Motor neuron (in vitro differentiated cells): ENCODE data around the gene PLEKHG4. TPM values are rescaled to one million over a fixed set of nuclear protein-coding genes. Genes with fewer than 3 reads are reported as not detected.

Experiments used
- ATAC-seq, 8 experiments: fragments of 200-7000 bp; cut with Tn5 transposase; replicated peaks in 6 of 8; 2 replicates each; pipeline ENCODE4 v1.8.0; 2021; ENCODE audit warnings: mild to moderate bottlenecking in 8 of 8, moderate library complexity in 8 of 8
- H3K27ac ChIP-seq, 2 donors: fragments of 250-450 bp; sonication (Bioruptor Pico); 2 replicates each; pipeline ENCODE4 v1.9.0; 2021; ENCODE audit warnings: antibody characterized with exemption in 2 of 2, mild to moderate bottlenecking in 2 of 2, moderate library complexity in 1 of 2
- H3K4me1 ChIP-seq, 2 donors: fragments of 250-450 bp; sonication (Bioruptor Pico); replicated peaks in 1 of 2; 2 replicates each; pipeline ENCODE4 v1.6.1; 2021; ENCODE audit warnings: antibody characterized with exemption in 2 of 2, mild to moderate bottlenecking in 2 of 2, moderate library complexity in 1 of 2
- H3K4me3 ChIP-seq, 5 donors: fragments of 250-450 bp; sonication (Bioruptor Pico); 2 replicates each; pipeline ENCODE4 v1.9.0; 2021; ENCODE audit warnings: antibody characterized with exemption in 5 of 5, mild to moderate bottlenecking in 5 of 5, moderate library complexity in 4 of 5
- WGBS, 10 experiments: fragments of 450-650 bp; shearing (Covaris generic); methylation state at CpG; one replicate each; pipeline ENCODE4 v1.0.0; 2022; 5-methylcytosine and 5-hydroxymethylcytosine counted together
- in situ Hi-C, 9 experiments: fragments of 400-800 bp; cut with MboI; loops; one replicate each; pipeline ENCODE4 v1.15.0; 2021; ENCODE audit warnings: low sequenced_read_pairs in 9 of 9, low pct_unique_long_range_greater_than_20kb in 2 of 9; ENCODE audit not compliant: unreplicated experiment in 9 of 9
- total RNA-seq, 8 experiments: library from RNA; unstranded; fragments of 300-600 nt; gene quantifications; 2 replicates each; pipeline versions ENCODE4 v1.2.3 to v1.2.4, GENCODE V29; 2022

Gene PLEKHG4
- total RNA-seq, 8 experiments from 2014 or later = 1.4 to 39.0 (median 5.6) TPM

DNA sequence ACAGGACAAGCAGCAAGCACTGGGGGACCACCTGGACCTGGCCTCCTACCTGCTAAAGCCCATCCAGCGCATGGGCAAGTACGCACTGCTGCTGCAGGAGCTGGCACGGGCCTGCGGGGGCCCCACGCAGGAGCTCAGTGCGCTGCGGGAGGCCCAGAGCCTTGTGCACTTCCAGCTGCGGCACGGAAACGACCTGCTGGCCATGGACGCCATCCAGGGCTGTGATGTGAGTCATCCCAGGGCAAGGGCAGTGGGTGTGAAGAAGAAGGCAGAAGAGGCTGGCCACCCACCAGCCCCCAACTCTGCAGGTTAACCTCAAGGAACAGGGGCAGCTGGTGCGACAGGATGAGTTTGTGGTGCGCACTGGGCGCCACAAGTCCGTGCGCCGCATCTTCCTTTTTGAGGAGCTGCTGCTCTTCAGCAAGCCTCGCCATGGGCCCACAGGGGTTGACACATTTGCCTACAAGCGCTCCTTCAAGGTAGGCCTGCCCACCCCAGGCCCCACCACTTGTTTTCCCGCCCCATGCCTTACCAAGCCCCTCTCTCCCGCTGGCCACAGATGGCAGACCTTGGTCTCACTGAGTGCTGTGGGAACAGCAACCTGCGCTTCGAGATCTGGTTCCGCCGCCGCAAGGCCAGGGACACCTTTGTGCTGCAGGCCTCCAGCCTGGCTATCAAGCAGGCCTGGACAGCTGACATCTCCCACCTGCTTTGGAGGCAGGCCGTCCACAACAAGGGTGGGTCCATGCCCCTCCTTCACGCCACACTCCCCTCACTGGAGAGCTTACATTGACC lies 7.3 kb downstream of the PLEKHG4 start:
- WGBS, 10 experiments = 92 to 100% (median 100%) methylated on average over 1 to 7 of the region's 28 CpGs; no CpG with 5 or more reads in 6 of the 10 experiments
- Histone ChIP-seq H3K4me3 (no peak overlapping the region), H3K27ac (no peak overlapping the region), H3K4me1 (no peaks in the 10 kb centered on the region)
- in situ Hi-C loops = no loop called here
- ATAC-seq = peak in 1 of 8 experiments; percentile 13

DNA sequence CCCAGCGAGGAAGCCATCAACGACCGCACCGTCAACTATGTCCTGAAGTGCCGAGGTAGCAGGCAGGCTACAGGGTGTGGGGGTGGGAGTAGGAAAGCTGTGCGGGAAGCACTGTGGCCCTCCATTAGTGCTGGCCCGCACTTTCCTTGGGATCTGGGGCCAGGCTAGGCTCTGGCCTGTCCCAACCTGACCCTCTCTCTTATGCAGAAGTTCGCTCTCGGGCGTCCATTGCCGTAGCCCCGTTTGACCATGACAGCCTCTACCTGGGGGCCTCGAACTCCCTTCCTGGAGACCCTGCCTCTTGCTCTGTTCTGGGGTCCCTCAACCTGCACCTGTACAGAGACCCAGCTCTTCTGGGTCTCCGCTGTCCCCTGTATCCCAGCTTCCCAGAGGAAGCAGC lies 8.6 kb downstream of the PLEKHG4 start:
- in situ Hi-C loops = no loop called here

DNA sequence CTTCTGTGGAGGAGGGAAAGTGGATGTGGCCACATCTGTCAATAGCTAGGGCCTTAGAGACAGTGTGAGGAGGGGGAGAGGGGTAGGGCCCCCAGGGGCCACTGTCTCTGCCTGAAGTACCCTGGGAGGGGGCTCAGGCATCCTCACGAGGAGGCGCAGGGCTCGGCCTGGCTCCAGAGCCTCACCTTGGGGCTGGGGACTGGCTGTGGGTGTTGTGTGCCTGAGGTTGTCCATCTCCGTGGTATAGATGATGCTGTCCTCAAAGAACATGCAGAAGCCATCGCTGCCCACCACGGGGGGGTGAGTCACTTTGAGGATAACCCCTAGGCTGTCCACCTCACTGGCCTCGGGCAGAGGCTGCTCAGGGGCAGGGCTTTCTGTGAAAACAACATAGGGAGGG lies 12.1 kb downstream of the PLEKHG4 start:
- ATAC-seq = no peak
- in situ Hi-C loops = no loop called here
- no peak overlapping the region for H3K27ac ChIP-seq
- H3K4me1 ChIP-seq = no peaks in the 10 kb centered on the region
- no peak overlapping the region for H3K4me3 ChIP-seq
- WGBS, 10 experiments = 54 to 90% (median 70%) methylated on average over 2 to 3 of the region's 7 CpGs; no CpG with 5 or more reads in 7 of the 10 experiments

More for the DNA sequence above, 8.6 kb downstream of the PLEKHG4 start:
- H3K4me1 ChIP-seq = no peaks in the 10 kb centered on the region
- 67 to 100% (median 93%) methylated on average over 1 to 12 of the region's 14 CpGs; no CpG with 5 or more reads in 7 of the 10 experiments for WGBS, 10 experiments
- no peak for ATAC-seq
- no peak overlapping the region for H3K4me3 ChIP-seq
- no peak overlapping the region for H3K27ac ChIP-seq

DNA sequence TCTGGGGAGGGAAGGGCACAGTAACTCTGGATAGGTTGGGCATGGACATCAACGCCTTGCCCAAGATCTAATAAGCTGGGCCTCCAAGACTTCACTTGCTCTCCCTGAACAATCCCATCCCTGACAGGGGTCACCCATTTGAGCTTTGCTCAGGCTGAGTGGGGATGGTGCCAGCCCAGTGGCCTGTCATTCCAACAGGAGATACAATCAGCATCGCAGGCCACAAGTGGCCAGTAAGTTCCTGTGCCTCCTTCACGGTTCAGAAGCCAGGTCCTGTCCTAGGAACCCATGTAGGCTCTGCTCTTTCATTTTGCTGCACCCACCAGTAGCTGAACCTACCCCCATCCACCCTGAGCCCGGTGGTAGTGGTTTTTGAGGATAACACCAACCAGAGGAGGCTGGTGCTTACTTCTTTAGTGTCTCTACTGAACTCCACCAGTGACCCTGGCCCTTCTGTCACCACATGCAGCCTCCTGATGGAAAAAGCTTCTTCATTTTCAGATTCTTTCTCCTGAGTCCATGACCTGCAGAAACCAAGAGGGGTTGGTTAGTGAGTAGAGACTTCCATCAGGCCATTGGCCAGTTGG lies 14.9 kb downstream of the PLEKHG4 start:
- no peak overlapping the region for H3K4me3 ChIP-seq
- no peak overlapping the region for H3K27ac ChIP-seq
- WGBS, 10 experiments = 20 to 92% (median 78%) methylated on average over 1 to 3 of the region's 4 CpGs; no CpG with 5 or more reads in 4 of the 10 experiments
- no peaks in the 10 kb centered on the region for H3K4me1 ChIP-seq
- ATAC-seq = no peak
- in situ Hi-C loops = no loop called here

DNA sequence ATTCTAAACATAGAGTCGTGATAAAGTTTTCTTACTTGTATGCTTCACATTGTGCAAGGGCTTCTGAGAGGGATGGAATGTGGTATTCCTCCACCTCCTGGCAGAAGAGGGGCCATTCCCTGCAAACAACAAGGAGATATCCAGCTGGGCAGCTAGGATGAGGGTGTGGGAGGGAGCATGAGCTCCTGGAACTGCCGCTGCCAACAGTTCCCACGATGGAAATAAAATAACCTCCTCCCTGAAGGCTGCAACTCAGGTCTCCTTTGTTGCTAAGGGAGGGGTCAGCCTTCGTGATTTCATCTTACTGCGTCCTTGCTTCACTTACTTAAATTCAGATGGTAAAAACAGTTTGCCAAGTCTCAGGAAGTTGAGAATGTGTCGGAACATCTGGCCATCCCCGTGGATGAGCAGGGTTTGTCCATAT lies 15.6 kb downstream of the PLEKHG4 start:
- in situ Hi-C loops = no loop called here
- 14 to 100% (median 67%) methylated on average over 1 to 6 of the region's 7 CpGs; no CpG with 5 or more reads in 4 of the 10 experiments for WGBS, 10 experiments
- peak in 3 of 8 experiments; percentile 60 to 87 (median 62) for ATAC-seq
- Histone ChIP-seq H3K4me3 (no peak overlapping the region), H3K27ac (no peak overlapping the region), H3K4me1 (peaks cover 0 to under 1% of the 10 kb centered on the region in 2 donors)

DNA sequence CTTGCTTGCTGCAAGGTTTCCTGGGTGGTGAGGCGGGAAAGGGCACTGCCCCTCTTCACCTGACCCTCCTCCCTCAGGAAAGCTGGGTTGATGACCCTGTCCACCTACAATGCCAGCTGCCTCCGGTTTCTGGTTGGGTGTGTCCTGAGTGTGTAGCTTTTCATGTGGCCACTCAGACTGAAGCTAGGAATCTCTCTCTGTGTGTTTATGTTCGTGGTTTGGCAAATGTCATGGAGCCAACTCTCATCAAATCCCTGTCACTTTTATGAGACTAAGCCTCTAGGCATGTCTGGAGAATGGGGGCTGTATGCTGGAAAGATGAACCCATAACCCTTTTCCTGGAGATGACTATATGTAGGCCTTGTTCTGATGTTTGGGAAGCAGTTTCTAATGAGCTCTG lies 17.1 kb downstream of the PLEKHG4 start:
- WGBS, 10 experiments = 6 to 72% (median 43%) methylated on average over 1 to 2 of the region's 3 CpGs; no CpG with 5 or more reads in 7 of the 10 experiments
- ATAC-seq = peak in 1 of 8 experiments; percentile 47
- in situ Hi-C loops = no loop called here
- H3K27ac ChIP-seq = no peak overlapping the region
- peaks cover 0 to 3% of the 10 kb centered on the region in 2 donors for H3K4me1 ChIP-seq
- H3K4me3 ChIP-seq = no peak overlapping the region

DNA sequence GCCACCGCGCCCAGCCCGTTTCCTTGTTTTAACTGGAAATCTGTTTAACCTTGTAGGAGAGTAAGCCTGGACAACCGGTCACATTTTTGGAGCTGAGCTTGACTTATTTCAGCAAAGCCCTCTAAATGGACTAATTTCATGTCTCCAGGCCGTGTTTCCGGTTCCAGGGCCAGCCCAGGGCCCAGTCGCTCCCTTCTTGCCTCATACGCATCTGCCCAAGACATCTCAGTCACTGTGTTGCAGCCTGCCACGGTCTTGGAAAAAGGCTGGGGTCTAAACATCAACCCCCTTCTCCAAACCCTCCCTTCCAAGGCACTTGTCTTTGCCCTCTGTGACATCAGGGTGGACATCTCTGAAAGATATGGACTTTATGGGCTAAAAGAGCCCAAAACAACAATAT lies 18.9 kb downstream of the PLEKHG4 start:
- no peak overlapping the region for H3K4me3 ChIP-seq
- in situ Hi-C loops = no loop called here
- no peak for ATAC-seq
- peaks cover 0 to 3% of the 10 kb centered on the region in 2 donors for H3K4me1 ChIP-seq
- H3K27ac ChIP-seq = no peak overlapping the region
- WGBS, 10 experiments = 50 to 97% (median 80%) methylated on average over 1 to 9 of the region's 9 CpGs; no CpG with 5 or more reads in 1 of the 10 experiments

DNA sequence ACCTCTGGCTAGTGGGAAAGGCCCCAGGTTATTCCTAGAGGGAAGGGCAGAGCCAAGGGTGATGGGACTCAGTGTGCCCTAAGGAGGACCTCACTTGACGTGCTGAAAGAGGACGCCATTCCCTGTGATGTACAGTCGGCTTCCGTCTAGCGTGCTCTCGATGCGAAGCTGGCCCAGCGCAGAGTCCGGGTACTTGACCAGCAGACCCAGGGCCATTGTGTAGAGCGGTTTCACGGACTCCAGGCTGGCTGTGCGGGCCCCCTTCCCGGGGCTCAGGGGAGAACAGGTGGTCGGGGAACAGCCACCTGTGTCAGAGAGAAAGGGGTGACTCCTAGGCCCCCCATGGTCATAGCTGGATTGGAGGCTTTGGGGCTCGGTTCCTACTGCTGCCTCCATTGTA lies 19.9 kb downstream of the PLEKHG4 start:
- ATAC-seq = no peak

DNA sequence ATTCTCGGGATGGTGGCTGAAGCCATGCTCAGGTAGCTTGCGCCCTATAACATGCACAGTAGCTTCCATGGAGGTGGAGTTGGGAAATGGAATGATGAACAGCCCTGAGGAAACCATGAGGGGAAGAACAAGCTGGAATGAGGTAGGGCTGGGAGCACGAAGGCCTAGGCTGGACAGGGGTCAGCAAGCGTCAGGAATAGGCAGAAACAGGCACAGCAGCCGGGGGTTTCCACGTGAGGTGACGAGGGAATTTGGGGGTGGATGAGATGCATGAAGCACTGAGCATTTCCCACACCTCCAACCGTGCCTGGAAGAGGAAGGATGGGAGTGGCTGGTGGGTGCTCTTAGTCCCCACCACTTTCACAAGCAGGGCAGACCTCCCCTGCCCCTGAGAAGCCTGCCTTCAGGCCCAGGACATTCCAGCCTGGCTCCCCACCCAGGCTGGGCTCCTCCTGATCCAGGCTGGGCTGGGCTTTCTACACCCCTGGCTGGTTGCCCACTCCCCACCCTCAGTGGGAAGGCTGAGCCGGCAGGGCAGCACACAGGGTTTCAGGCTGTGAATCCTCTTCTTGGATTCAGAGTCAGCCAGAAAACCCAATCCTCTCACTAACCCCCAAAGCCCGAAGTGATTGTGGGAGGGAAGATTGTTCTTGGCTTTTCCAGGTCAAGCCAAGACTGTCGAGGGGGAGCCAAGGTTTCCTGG lies 21.9 kb downstream of the PLEKHG4 start:
- peaks cover 0 to 3% of the 10 kb centered on the region in 2 donors for H3K4me1 ChIP-seq
- in situ Hi-C loops = no loop called here
- peak in 3 of 8 experiments; percentile 86 to 96 (median 87) for ATAC-seq
- WGBS, 10 experiments = 20 to 100% (median 83%) methylated on average over 1 to 11 of the region's 11 CpGs; no CpG with 5 or more reads in 3 of the 10 experiments
- no peak overlapping the region for H3K4me3 ChIP-seq
- no peak overlapping the region for H3K27ac ChIP-seq

More for the DNA sequence above, 19.9 kb downstream of the PLEKHG4 start:
- in situ Hi-C loops = no loop called here
- Histone ChIP-seq H3K27ac (no peak overlapping the region), H3K4me1 (peaks cover 0 to 3% of the 10 kb centered on the region in 2 donors), H3K4me3 (no peak overlapping the region)
- WGBS, 10 experiments = 33 to 100% (median 88%) methylated on average over 3 to 7 of the region's 15 CpGs; no CpG with 5 or more reads in 5 of the 10 experiments

DNA sequence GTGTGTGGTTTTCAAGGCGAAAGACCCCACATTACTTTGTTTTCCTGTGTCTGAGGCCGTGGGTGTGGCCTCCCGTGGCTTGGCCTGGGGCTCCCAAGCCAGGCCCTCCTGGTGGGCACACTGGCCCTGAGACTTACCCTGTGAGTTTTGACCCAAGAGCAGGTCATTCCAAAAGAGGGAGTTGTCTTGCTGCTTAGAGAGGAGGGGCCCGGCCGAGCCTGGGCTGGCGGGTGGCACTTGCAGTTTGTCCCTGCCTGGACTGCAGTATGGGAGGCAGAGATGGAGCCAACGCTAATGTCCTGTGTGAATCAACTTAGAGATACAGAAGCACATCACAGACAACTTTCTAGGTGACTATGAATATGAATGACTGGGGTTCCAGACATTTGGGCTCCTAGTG lies 22.7 kb downstream of the PLEKHG4 start:
- in situ Hi-C loops = no loop called here
- no peak overlapping the region for H3K4me3 ChIP-seq
- WGBS, 10 experiments = 80 to 100% (median 89%) methylated on average over 1 to 6 of the region's 7 CpGs; no CpG with 5 or more reads in 5 of the 10 experiments
- no peak overlapping the region for H3K27ac ChIP-seq
- H3K4me1 ChIP-seq = peaks cover 0 to 3% of the 10 kb centered on the region in 2 donors
- ATAC-seq = peak in 1 of 8 experiments; percentile 39

DNA sequence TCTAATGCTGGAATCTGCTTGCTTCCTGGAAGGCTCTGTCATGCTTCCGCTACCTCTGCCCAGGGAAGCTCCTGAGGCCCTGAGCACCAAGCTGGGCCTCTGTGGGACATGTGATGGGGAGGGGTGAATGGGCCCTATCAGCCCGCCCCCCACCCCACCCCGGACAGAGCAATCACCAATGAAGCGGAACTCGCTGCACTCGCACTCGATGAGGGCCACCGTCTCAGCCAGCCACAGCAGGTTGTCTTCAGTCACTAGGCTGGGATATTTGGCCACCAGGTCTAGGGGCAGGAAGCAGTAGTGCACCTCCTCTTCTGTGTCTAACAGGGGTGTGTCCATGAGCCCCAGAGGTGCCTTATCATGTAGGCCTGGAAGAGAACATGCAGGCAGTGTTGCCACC lies 23.6 kb downstream of the PLEKHG4 start:
- H3K27ac ChIP-seq = no peak overlapping the region

DNA sequence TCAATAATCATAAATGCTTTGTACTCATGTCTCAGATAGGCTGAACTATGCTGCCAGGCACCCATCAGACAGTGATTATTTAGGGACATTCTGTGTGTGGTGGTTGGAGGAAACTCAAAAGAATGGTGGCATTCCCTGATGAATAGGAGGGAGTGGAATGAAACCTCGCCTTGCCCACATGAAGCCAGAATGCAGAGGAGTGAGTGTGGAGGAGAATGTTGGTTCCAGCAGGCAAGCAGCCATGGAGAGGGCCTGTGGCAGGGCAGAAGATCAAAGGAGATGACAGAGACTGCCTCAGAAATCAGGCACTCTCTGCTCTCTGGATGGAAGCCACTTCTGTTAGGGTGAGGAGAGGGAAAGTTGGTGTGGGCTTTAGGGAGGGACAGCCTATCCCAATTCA lies 24.7 kb downstream of the PLEKHG4 start:
- H3K27ac ChIP-seq = no peak overlapping the region
- peaks cover 0 to 3% of the 10 kb centered on the region in 2 donors for H3K4me1 ChIP-seq
- in situ Hi-C loops = no loop called here
- WGBS, 10 experiments = 0 to 88% (median 14%) methylated on average over 1 of the region's 1 CpG; no CpG with 5 or more reads in 4 of the 10 experiments
- no peak overlapping the region for H3K4me3 ChIP-seq
- ATAC-seq = no peak

More for the DNA sequence above, 23.6 kb downstream of the PLEKHG4 start:
- ATAC-seq = peak in 4 of 8 experiments; percentile 16 to 89 (median 68)
- 100% methylated on average over 1 of the region's 8 CpGs; no CpG with 5 or more reads in 8 of the 10 experiments for WGBS, 10 experiments
- in situ Hi-C loops = no loop called here
- peaks cover 0 to 3% of the 10 kb centered on the region in 2 donors for H3K4me1 ChIP-seq
- H3K4me3 ChIP-seq = no peak overlapping the region
